DMS 273 treated with DMSO at 0.1 percent for 48 hours (cell line): ENCODE results near the gene GNB1L.

Experiments
- DNase-seq: peaks from one replicate; lab custom pipeline; 2025; lab: John Stamatoyannopoulos, UW

GNB1L gene

GRCh38 chr22:19862619-19863246, 8.1 kb upstream of the GNB1L start:
- DNase-seq = no peak

- DNase-seq = no peak
Measured at GRCh38 chr22:19859861-19860510, 5.3 kb upstream of the GNB1L start.

GRCh38 chr22:19857382-19857781, 2.7 kb upstream of the GNB1L start:
- DNase-seq = no peak

- DNase-seq = peak; percentile 22
Measured at GRCh38 chr22:19855504-19856409, 1.1 kb upstream of the GNB1L start.

GRCh38 chr22:19853879-19854777, 546 bp downstream of the GNB1L start:
- DNase-seq = no peak

- DNase-seq = no peak
Measured at GRCh38 chr22:19853058-19853878, 1.4 kb downstream of the GNB1L start.

GRCh38 chr22:19852177-19852781, 2.4 kb downstream of the GNB1L start:
- no peak for DNase-seq

GRCh38 chr22:19851291-19852176, 3.1 kb downstream of the GNB1L start:
- DNase-seq = no peak

- no peak for DNase-seq
Measured at GRCh38 chr22:19850763-19851109, 3.9 kb downstream of the GNB1L start.

GRCh38 chr22:19849835-19850762, 4.6 kb downstream of the GNB1L start:
- DNase-seq = no peak

- no peak for DNase-seq
Measured at GRCh38 chr22:19848298-19849224, 6.1 kb downstream of the GNB1L start.

GRCh38 chr22:19847345-19847632, 7.4 kb downstream of the GNB1L start:
- DNase-seq = no peak

GRCh38 chr22:19846620-19847344, 7.9 kb downstream of the GNB1L start:
- DNase-seq = no peak

GRCh38 chr22:19845054-19845722, 9.5 kb downstream of the GNB1L start:
- no peak for DNase-seq

GRCh38 chr22:19844377-19845053, 10.2 kb downstream of the GNB1L start:
- no peak for DNase-seq

GRCh38 chr22:19843857-19844376, 10.8 kb downstream of the GNB1L start:
- DNase-seq = no peak
